A549 treated with DMSO at 1 μM for 4 hours (cell line): ENCODE data around the gene SPATA31A6. TPM values are rescaled to one million over a fixed set of nuclear protein-coding genes. Genes with fewer than 3 reads are reported as not detected.

Experiments used
- total RNA-seq: library from RNA; stranded (reverse); fragments of 200-300 nt; extraction: Qiagen RNA extraction; gene quantifications from 5 replicates; pipeline ENCODE4 v1.2.3, GENCODE V29; 2022; ENCODE audit warnings: low read depth

SPATA31A6 gene
- total RNA-seq, result not detected in 5 replicates

GRCh38 chr9:42183359-42183758 lies at the start of gene SPATA31A6:
Gene SPATA31A6 (plus strand): TSS chr9:42183659. CDS start chr9:42183688, 29 bp downstream.

Other genes starting within 250 kb of the SPATA31A6 start
- 14.0 to 19.7 TPM (median 17.4 TPM) in 5 replicates for gene CNTNAP3B, start 54.2 kb upstream of the SPATA31A6 start, total RNA-seq